GM12878 (cell line): ENCODE results near the gene CC2D2B. TPM values are rescaled to one million over a fixed set of nuclear protein-coding genes. Genes with fewer than 3 reads are reported as not detected.

ENCODE experiments used
- ATAC-seq: fragments of 200-7000 bp; cut with Tn5 transposase; 3 replicates; pipeline ENCODE4 v1.9.1; 2020; ENCODE audit warnings: mild to moderate bottlenecking, moderate library complexity
- BruUV-seq: library from RNA; stranded (reverse); fragments of 400-500 nt; replicated peaks from 2 replicates; lab custom pipeline; 2021; lab: Mats Ljungman, UMichigan
- CTCF ChIA-PET: fragments of 300-600 bp; sonication (Branson Sonifier 250); formaldehyde crosslinking; extraction: SDS; loops from one replicate; lab custom pipeline; 2021; ENCODE audit warnings: inconsistent platforms; lab: Yijun Ruan, JAX
- POLR2A ChIA-PET: fragments of 350-600 bp; formaldehyde crosslinking; extraction: SDS; loops from one replicate; lab custom pipeline; 2021; ENCODE audit warnings: inconsistent platforms; lab: Charles Lee
- RAD21 ChIA-PET: fragments of 300-600 bp; sonication (Branson Sonifier 250); formaldehyde crosslinking; loops from one replicate; lab custom pipeline; 2023; ENCODE audit warnings: antibody characterized with exemption; ENCODE audit not compliant: unreplicated experiment; lab: Charles Lee
- SMC1A ChIA-PET: fragments of 300-600 bp; sonication (Branson Sonifier 250); formaldehyde crosslinking; loops from one replicate; lab custom pipeline; 2023; ENCODE audit not compliant: unreplicated experiment, uncharacterized antibody; lab: Charles Lee
- DNase-seq: peaks from one replicate; pipeline ENCODE4 v3.0.0-alpha.2; 2011; ENCODE audit warnings: low read depth, low spot score
- FAIRE-seq: peaks from 3 replicates; lab custom pipeline; 2011; peaks lifted over from hg19 to GRCh38; lab: Jason Lieb, UNC
- H2AFZ ChIP-seq: 2 replicates; pipeline ENCODE4 v1.6.0; 2011; ENCODE audit warnings: low read depth, low read length, control low read depth; ENCODE audit not compliant: control insufficient read depth
- H3K27ac ChIP-seq: 2 replicates; pipeline ENCODE4 v1.5.1; 2011; ENCODE audit warnings: control low read depth; ENCODE audit not compliant: control insufficient read depth, insufficient read depth
- H3K27me3 ChIP-seq, 2 experiments: replicated peaks in 1 of 2; 2 replicates each; pipeline versions ENCODE4 v1.6.0 to v1.6.1; 2011; ENCODE audit warnings: low read length in 1 of 2; ENCODE audit not compliant: control insufficient read depth in 2 of 2, insufficient read depth in 2 of 2
- H3K36me3 ChIP-seq, 2 experiments: 2 replicates each; pipeline ENCODE4 v1.5.1; 2011; ENCODE audit warnings: low read length in 1 of 2; ENCODE audit not compliant: control insufficient read depth in 2 of 2, insufficient read depth in 2 of 2
- H3K4me1 ChIP-seq: 2 replicates; pipeline ENCODE4 v1.6.1; 2011; ENCODE audit warnings: mild to moderate bottlenecking, low read length, moderate library complexity, mixed read lengths; ENCODE audit not compliant: control insufficient read depth, insufficient read depth
- H3K4me2 ChIP-seq: 2 replicates; pipeline ENCODE4 v1.6.0; 2011; ENCODE audit warnings: control low read depth; ENCODE audit not compliant: control insufficient read depth, insufficient read depth
- H3K4me3 ChIP-seq: fragments of 200-600 bp; sonication (generic); 2 replicates; pipeline ENCODE4 v1.5.1; 2016
- H3K79me2 ChIP-seq: 2 replicates; pipeline ENCODE4 v1.6.0; 2011; ENCODE audit warnings: low read length; ENCODE audit not compliant: control insufficient read depth, insufficient read depth
- H3K9ac ChIP-seq: 2 replicates; pipeline ENCODE4 v1.8.0; 2011; ENCODE audit warnings: low read length, control low read depth, mixed read lengths; ENCODE audit not compliant: control insufficient read depth, insufficient read depth
- H3K9me3 ChIP-seq: replicated peaks from 3 replicates; pipeline ENCODE4 v1.5.1; 2011; ENCODE audit warnings: mild to moderate bottlenecking, low read length; ENCODE audit not compliant: control insufficient read depth, insufficient read depth
- H4K20me1 ChIP-seq: 2 replicates; pipeline ENCODE4 v1.6.0; 2011; ENCODE audit not compliant: control insufficient read depth, insufficient read depth
- BCL3 ChIP-seq: IDR thresholded peaks from 2 replicates; pipeline ENCODE4 v1.6.1; 2011; ENCODE audit warnings: borderline replicate concordance, low read depth, mild to moderate bottlenecking, moderate library complexity, low read length; ENCODE audit not compliant: insufficient read depth, poor library complexity, severe bottlenecking
- IKZF1 ChIP-seq: fragments of 450-650 bp; conservative IDR thresholded peaks from 2 replicates; pipeline ENCODE4 v1.6.1; 2017; ENCODE audit warnings: antibody characterized with exemption, mild to moderate bottlenecking
- JUNB ChIP-seq: IDR thresholded peaks from 2 replicates; pipeline ENCODE4 v1.6.1; 2016; ENCODE audit warnings: antibody characterized with exemption, mild to moderate bottlenecking
- MLLT1 ChIP-seq: fragments of 450-650 bp; IDR thresholded peaks from 2 replicates; pipeline ENCODE4 v1.6.1; 2016; ENCODE audit warnings: mild to moderate bottlenecking
- MTA2 ChIP-seq: fragments of 450-650 bp; IDR thresholded peaks from 2 replicates; pipeline ENCODE4 v1.6.1; 2016; ENCODE audit warnings: low read depth, mild to moderate bottlenecking, moderate library complexity
- MTA3 ChIP-seq: IDR thresholded peaks from 2 replicates; pipeline ENCODE4 v1.6.1; 2012; ENCODE audit warnings: low read length, inconsistent platforms, borderline replicate concordance
- NFXL1 ChIP-seq: fragments of 450-650 bp; IDR thresholded peaks from 2 replicates; pipeline ENCODE4 v1.6.1; 2017; ENCODE audit warnings: antibody characterized with exemption, mild to moderate bottlenecking, borderline replicate concordance
- PAX5 ChIP-seq: IDR thresholded peaks from 2 replicates; pipeline ENCODE4 v1.6.1; 2011; ENCODE audit warnings: low read depth, low read length, borderline replicate concordance
- RUNX3 ChIP-seq: IDR thresholded peaks from 2 replicates; pipeline ENCODE4 v1.6.1; 2012; ENCODE audit warnings: low read length, inconsistent platforms
- SMAD5 ChIP-seq: IDR thresholded peaks from 2 replicates; pipeline ENCODE4 v1.6.1; 2016; ENCODE audit warnings: antibody characterized with exemption, low read depth
- SMARCA5 ChIP-seq: fragments of 450-650 bp; IDR thresholded peaks from 2 replicates; pipeline ENCODE4 v1.6.1; 2017; ENCODE audit warnings: mild to moderate bottlenecking
- SREBF1 ChIP-seq: IDR thresholded peaks from 2 replicates; pipeline ENCODE4 v1.6.1; 2012; ENCODE audit warnings: mild to moderate bottlenecking, low read length
- YY1 ChIP-seq: IDR thresholded peaks from 2 replicates; pipeline ENCODE4 v1.6.1; 2011; ENCODE audit warnings: low read depth, mild to moderate bottlenecking, low read length
- WGBS: methylation state at CpG from one replicate; pipeline ENCODE4 v1.1.6; 2016; ENCODE audit warnings: low lambda C conversion rate; ENCODE audit not compliant: insufficient replicate concordance, insufficient coverage; ENCODE audit errors: missing lambda C conversion rate; 5-methylcytosine and 5-hydroxymethylcytosine counted together
- in situ Hi-C: fragments of 300-500 bp; cut with MboI; formaldehyde crosslinking; loops from 9 replicates; pipeline ENCODE4 v1.14.3; 2018; ENCODE audit warnings: mixed read lengths
- intact Hi-C: fragments of 100-400 bp; cut with micrococcal nuclease; formaldehyde crosslinking; loops from one replicate; pipeline ENCODE4 v1.14.2; 2022; ENCODE audit not compliant: unreplicated experiment
- polyA plus RNA-seq, 11 experiments: library from polyadenylated mRNA; depleted of rRNA in 4 of 11; unstranded in 6 of 11; stranded (reverse) in 5 of 11; fragments of >200 nt; fragmentation: Nextera tagmentation in 4 of 11; fragmentation: Illumina TruSeq in 1 of 11; extraction: Ambion mirVana in 4 of 11; extraction: Trizol in 1 of 11; gene quantifications; 1 replicate in 1 of 11; 2 replicates in 10 of 11; pipeline versions ENCODE4 v1.2.1 to v1.2.3, GENCODE V29; 2011 to 2016; ENCODE audit warnings: inconsistent platforms in 2 of 11, missing spikeins in 2 of 11, low read depth in 1 of 11
- total RNA-seq, 4 experiments: library from RNA; depleted of rRNA in 3 of 4; stranded (reverse); fragments of >200 nt in 3 of 4; fragmentation: Illumina TruSeq in 1 of 4; extraction: Trizol in 1 of 4; gene quantifications; 2 replicates each; pipeline versions ENCODE4 v1.2.1 to v1.2.3, GENCODE V29; 2013 to 2021

Gene CC2D2B
- total and polyA plus RNA-seq, 10 of the 15 experiments (the other 5 are each of a cell fraction or from before 2014, with no cell fraction given): 0.42 to 2.8 (median 0.78) TPM

GRCh38 chr10:96013956-96014355, 106.2 kb downstream of the CC2D2B start:
- ChIA-PET SMC1A (interaction anchor here (0.8 to 1.3 kb wide), 4 partner anchors 9 to 324 kb away, joined by 3 to 6 read pairs (median 4); no protein-coding TSS in a partner anchor), RAD21 (interaction anchor here (1.3 kb wide), 1 partner anchor 320 kb away, joined by 3 read pairs; the partner anchor contains the start of gene TCTN3), POLR2A (no interaction called here), CTCF (interaction anchor here (0.8 to 9.9 kb wide), 5 partner anchors 117 to 324 kb away, joined by 3 to 147 read pairs (median 12); partner anchors contain the start of genes TCTN3 and ZNF518A)
- Histone ChIP-seq H3K27me3 (no peaks in the 10 kb centered on the region), H3K9ac (no peak overlapping the region), H3K27ac (no peak overlapping the region), H3K79me2 (no peaks in the 10 kb centered on the region), H4K20me1 (no peaks in the 10 kb centered on the region), H3K4me1 (no peaks in the 10 kb centered on the region), H3K9me3 (no peaks in the 10 kb centered on the region), H2AFZ (no peak overlapping the region), H3K36me3 (no peaks in the 10 kb centered on the region), H3K4me3 (no peak overlapping the region), H3K4me2 (no peak overlapping the region)
- no peak for ATAC-seq
- no peak for TF ChIP-seq MTA2
- WGBS: 65% methylated on average over 2 of the region's 2 CpGs
- no TSS peak for BruUV-seq
- FAIRE-seq: no peak
- intact Hi-C loops (loop anchor here (10.0 kb wide), 1 partner anchor 121 kb away; the partner anchor contains the start of gene ZNF518A), in situ Hi-C loops (no loop called here)
- DNase-seq: no peak

- H3K36me3 ChIP-seq: no peaks in the 10 kb centered on the region
- in situ Hi-C loops: no loop called here
- ChIA-PET POLR2A (interaction anchor here (0.6 kb wide), 1 partner anchor 453 kb away, joined by 4 read pairs; no protein-coding TSS in a partner anchor), SMC1A (interaction anchor here (0.8 to 7.2 kb wide), 6 partner anchors 8 to 324 kb away, joined by 3 to 66 read pairs (median 6); no protein-coding TSS in a partner anchor), CTCF (interaction anchor here (0.8 to 9.9 kb wide), 5 partner anchors 113 to 323 kb away, joined by 5 to 147 read pairs (median 12); partner anchors contain the start of gene TCTN3), RAD21 (interaction anchor here (1.3 to 1.6 kb wide), 2 partner anchors 321 to 325 kb away, joined by 3 read pairs; partner anchors contain the start of gene TCTN3)
- BruUV-seq: no TSS peak
- ATAC-seq: no peak
- H4K20me1 ChIP-seq: no peaks in the 10 kb centered on the region
- no peaks in the 10 kb centered on the region for H3K4me1 ChIP-seq
- no peak for DNase-seq
- no peaks in the 10 kb centered on the region for H3K27me3 ChIP-seq
- no peak overlapping the region for H3K27ac ChIP-seq
- no peak overlapping the region for H3K9ac ChIP-seq
- 94% methylated on average over 2 of the region's 2 CpGs for WGBS
- intact Hi-C loops: loop anchor here (5.0 to 10.0 kb wide), 3 partner anchors 120 to 193 kb away; partner anchors contain the start of gene ZNF518A
- H3K79me2 ChIP-seq: no peaks in the 10 kb centered on the region
- H3K4me3 ChIP-seq: no peak overlapping the region
- no peaks in the 10 kb centered on the region for H3K9me3 ChIP-seq
- no peak overlapping the region for H2AFZ ChIP-seq
- FAIRE-seq: no peak
- no peak overlapping the region for H3K4me2 ChIP-seq
- TF ChIP-seq YY1 (no peak), SMAD5 (no peak), SREBF1 (no peak), IKZF1 (no peak), PAX5 (no peak), MTA3 (no peak), SMARCA5 (no peak), JUNB (no peak), NFXL1 (no peak), BCL3 (no peak), RUNX3 (no peak), MLLT1 (no peak)
These were observed 106.8 kb downstream of the CC2D2B start for GRCh38 chr10:96014473-96015102.
